Neural cell (in vitro differentiated cells): ENCODE results near the gene ISG20L2.

Source experiments
- EZH2 ChIP-seq: fragments of 200-600, 300-800 bp; shearing (Covaris generic), sonication (generic); IDR thresholded peaks from 2 replicates; pipeline ENCODE4 v1.6.1; 2014; ENCODE audit warnings: antibody characterized with exemption, low read length, borderline replicate concordance, mild to moderate bottlenecking; ENCODE audit not compliant: insufficient read depth, poor library complexity, severe bottlenecking
- POLR2AphosphoS5 ChIP-seq: IDR thresholded peaks from 2 replicates; pipeline ENCODE4 v1.6.1; 2012
- TF ChIP-seq, protein P1 (sequence below): fragments of 450-650 bp; IDR thresholded peaks from 2 replicates; pipeline ENCODE4 v1.5.1; 2014; ENCODE audit warnings: antibody characterized with exemption, mild to moderate bottlenecking, moderate library complexity; ENCODE audit not compliant: poor library complexity, severe bottlenecking
- TF ChIP-seq, protein P2 (sequence below): IDR thresholded peaks from 2 replicates; pipeline ENCODE4 v1.6.1; 2012; ENCODE audit warnings: borderline replicate concordance

DNA sequence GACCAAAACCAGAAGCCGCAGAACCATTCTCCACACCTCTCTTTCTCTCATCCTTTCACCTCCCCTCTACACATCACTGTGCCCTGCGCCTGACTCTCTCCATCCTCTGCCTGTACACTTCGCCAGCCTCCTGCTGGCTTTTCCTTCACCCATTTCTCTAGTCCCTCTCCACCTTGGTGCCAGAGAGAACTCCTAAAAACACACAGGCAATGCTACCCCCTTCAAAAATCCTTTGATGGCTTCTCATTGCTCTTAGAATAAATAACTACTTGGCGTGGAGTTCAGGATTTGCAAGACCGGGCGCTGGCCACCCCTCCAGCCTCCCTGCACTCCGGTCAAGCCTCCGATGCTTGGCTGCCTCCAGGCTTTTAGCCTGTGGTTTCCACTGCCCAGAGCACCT is 31.8 kb downstream of the ISG20L2 start:
- TF ChIP-seq, protein P1, sequence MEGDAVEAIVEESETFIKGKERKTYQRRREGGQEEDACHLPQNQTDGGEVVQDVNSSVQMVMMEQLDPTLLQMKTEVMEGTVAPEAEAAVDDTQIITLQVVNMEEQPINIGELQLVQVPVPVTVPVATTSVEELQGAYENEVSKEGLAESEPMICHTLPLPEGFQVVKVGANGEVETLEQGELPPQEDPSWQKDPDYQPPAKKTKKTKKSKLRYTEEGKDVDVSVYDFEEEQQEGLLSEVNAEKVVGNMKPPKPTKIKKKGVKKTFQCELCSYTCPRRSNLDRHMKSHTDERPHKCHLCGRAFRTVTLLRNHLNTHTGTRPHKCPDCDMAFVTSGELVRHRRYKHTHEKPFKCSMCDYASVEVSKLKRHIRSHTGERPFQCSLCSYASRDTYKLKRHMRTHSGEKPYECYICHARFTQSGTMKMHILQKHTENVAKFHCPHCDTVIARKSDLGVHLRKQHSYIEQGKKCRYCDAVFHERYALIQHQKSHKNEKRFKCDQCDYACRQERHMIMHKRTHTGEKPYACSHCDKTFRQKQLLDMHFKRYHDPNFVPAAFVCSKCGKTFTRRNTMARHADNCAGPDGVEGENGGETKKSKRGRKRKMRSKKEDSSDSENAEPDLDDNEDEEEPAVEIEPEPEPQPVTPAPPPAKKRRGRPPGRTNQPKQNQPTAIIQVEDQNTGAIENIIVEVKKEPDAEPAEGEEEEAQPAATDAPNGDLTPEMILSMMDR = no peak
- TF ChIP-seq, protein P2, sequence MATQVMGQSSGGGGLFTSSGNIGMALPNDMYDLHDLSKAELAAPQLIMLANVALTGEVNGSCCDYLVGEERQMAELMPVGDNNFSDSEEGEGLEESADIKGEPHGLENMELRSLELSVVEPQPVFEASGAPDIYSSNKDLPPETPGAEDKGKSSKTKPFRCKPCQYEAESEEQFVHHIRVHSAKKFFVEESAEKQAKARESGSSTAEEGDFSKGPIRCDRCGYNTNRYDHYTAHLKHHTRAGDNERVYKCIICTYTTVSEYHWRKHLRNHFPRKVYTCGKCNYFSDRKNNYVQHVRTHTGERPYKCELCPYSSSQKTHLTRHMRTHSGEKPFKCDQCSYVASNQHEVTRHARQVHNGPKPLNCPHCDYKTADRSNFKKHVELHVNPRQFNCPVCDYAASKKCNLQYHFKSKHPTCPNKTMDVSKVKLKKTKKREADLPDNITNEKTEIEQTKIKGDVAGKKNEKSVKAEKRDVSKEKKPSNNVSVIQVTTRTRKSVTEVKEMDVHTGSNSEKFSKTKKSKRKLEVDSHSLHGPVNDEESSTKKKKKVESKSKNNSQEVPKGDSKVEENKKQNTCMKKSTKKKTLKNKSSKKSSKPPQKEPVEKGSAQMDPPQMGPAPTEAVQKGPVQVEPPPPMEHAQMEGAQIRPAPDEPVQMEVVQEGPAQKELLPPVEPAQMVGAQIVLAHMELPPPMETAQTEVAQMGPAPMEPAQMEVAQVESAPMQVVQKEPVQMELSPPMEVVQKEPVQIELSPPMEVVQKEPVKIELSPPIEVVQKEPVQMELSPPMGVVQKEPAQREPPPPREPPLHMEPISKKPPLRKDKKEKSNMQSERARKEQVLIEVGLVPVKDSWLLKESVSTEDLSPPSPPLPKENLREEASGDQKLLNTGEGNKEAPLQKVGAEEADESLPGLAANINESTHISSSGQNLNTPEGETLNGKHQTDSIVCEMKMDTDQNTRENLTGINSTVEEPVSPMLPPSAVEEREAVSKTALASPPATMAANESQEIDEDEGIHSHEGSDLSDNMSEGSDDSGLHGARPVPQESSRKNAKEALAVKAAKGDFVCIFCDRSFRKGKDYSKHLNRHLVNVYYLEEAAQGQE = no peak
- no peak for TF ChIP-seq EZH2
- no peak for TF ChIP-seq POLR2AphosphoS5
